ENCODE results near the gene UPK1B.

The UPK1B gene

DNA sequence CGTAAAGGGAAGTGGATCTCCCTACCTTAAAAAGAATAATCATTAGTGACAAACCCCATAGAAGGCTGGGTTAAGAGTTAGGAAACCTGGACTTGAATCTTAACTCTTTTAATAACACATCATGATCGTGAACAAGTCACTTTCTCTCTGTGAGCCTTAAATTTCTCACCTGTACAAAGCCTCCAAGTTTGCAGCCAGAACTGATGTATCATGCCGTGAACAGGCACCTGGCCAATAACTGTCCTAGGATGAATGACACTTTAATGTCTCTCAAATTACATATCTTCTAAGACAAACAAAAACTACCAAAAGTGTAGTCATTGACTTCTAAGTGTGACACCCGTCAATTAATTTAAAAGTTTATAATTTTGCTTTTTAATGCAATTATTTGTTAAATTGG, 3.9 kb downstream of the UPK1B start:
- Histone ChIP-seq H3K9me3 (ENCODE audit: control insufficient read depth, low read length) (no peaks in the 10 kb centered on the region), H3K36me3 (ENCODE audit: control insufficient read depth, insufficient read depth, low read length, severe bottlenecking) (no peaks in the 10 kb centered on the region), H3K4me3 (ENCODE audit: low read length) (no peak overlapping the region), H3K9ac (ENCODE audit: low read length) (no peak overlapping the region), H3K27me3 (replicated peaks; ENCODE audit: control insufficient read depth, insufficient read depth, low read length) (peaks cover 3% of the 10 kb centered on the region), H3K4me1 (ENCODE audit: control insufficient read depth, insufficient read depth, low read length) (peaks cover 14% of the 10 kb centered on the region)
- DNase-seq (ENCODE audit: low read depth), result no peak

DNA sequence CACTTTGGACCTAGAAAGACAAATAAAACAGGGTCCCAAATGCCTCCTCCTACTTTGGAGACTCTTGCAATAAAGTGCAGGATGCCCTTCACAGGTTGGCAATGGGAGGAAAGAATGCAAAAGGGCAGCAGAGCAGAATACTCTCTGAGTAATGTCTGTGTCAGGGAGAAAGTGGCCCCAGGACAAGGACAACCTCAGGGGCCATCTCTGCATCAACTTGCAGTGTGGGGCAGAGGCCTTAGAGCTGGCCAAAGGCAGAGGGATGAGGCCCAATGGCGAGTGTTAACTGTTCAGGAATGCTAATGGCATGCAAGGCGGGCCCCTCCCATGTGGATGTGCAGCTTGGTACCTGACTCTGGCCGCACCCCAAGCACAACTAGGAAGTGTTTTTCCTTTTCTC, 8.4 kb downstream of the UPK1B start:
- no peaks in the 10 kb centered on the region for H3K27me3 ChIP-seq (replicated peaks; ENCODE audit: control insufficient read depth, insufficient read depth, low read length)
- H3K9me3 ChIP-seq (ENCODE audit: control insufficient read depth, low read length), result no peaks in the 10 kb centered on the region
- DNase-seq (ENCODE audit: low read depth), result no peak
- peaks cover 10% of the 10 kb centered on the region for H3K4me1 ChIP-seq (ENCODE audit: control insufficient read depth, insufficient read depth, low read length)
- no peak overlapping the region for H3K4me3 ChIP-seq (ENCODE audit: low read length)
- H3K9ac ChIP-seq (ENCODE audit: low read length), result no peak overlapping the region
- H3K36me3 ChIP-seq (ENCODE audit: control insufficient read depth, insufficient read depth, low read length, severe bottlenecking), result no peaks in the 10 kb centered on the region

DNA sequence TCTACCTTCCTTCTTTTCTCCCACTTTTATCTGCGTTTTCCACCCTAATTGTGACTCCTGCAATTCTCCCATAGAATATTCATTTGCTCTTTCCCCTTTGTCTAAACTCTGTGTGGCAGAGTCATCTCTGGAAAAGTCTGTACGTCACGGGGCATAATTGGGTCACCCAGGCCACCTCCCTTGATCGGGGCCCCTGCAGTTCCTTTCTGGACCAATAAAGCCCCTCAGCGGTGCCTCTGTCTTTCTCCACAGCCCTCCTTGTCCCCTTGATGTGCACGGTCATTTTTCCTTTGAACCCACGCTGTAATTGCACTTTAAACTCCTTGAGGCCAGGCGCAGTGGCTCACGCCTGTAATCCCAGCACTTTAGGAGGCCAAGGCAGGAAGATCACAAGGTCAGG, 10.7 kb downstream of the UPK1B start:
- Histone ChIP-seq H3K4me3 (ENCODE audit: low read length) (no peak overlapping the region), H3K27me3 (replicated peaks; ENCODE audit: control insufficient read depth, insufficient read depth, low read length) (no peaks in the 10 kb centered on the region), H3K9me3 (ENCODE audit: control insufficient read depth, low read length) (no peaks in the 10 kb centered on the region), H3K36me3 (ENCODE audit: control insufficient read depth, insufficient read depth, low read length, severe bottlenecking) (no peaks in the 10 kb centered on the region), H3K4me1 (ENCODE audit: control insufficient read depth, insufficient read depth, low read length) (peaks cover 10% of the 10 kb centered on the region), H3K9ac (ENCODE audit: low read length) (no peak overlapping the region)
- no peak for DNase-seq (ENCODE audit: low read depth)

DNA sequence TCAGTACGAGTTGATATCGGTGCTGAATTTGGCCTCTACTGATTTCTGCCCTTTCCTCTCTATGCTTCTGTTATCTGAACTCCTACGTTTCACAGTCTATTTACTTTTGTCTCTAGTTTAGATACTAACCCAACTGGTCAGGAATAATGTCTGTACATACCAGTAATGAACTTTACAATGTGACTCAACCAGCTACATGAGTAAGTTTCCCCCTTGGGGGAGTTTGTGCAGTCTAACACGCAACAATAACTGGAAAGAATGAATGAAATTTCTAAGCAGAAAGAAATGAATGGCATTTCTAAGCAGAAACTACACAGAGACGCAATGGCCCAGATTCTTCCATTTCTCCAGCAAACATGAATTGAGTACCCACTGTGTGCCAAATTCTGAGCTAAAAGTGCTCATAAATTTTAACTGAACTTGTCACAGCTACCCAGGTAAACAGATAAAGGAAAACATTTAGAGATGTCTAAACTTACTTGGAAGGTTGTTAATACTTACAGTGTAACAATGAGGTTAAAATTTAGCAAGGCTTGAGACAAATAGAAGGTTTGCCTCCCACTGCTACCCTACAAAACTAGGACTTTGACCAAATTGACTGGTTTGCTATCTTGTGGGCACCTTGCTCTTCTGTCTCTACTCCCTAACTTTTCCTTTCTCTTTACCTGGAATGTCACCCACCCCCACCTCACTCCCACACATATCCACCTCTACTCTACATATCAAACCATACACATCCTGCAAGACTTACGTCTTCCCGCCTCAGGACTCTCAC, 11.6 kb downstream of the UPK1B start:
- Histone ChIP-seq H3K4me3 (ENCODE audit: low read length) (no peak overlapping the region), H3K36me3 (ENCODE audit: control insufficient read depth, insufficient read depth, low read length, severe bottlenecking) (no peaks in the 10 kb centered on the region), H3K27me3 (replicated peaks; ENCODE audit: control insufficient read depth, insufficient read depth, low read length) (no peaks in the 10 kb centered on the region), H3K9me3 (ENCODE audit: control insufficient read depth, low read length) (no peaks in the 10 kb centered on the region), H3K4me1 (ENCODE audit: control insufficient read depth, insufficient read depth, low read length) (peaks cover 10% of the 10 kb centered on the region), H3K9ac (ENCODE audit: low read length) (no peak overlapping the region)
- peak; percentile 94 for DNase-seq (ENCODE audit: low read depth)

DNA sequence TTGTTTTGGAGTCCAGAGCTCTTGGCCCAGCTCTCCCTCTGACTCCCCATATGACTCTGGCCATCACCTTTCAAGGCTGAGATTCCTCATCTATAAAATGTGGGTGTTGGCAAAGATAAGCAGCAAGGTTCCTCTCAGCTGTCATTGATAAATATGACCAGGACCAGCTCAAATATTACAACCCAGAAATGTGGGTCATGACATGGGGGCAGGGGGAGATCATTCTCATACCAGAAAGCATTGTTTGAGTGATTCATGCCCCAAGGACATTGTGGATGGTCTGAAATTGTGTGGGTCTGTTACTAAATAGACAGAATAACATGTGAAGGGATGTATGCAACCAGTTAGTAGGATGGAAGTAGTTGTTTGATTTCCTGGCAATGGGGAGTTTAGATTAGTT, 13.9 kb downstream of the UPK1B start:
- no peaks in the 10 kb centered on the region for H3K9me3 ChIP-seq (ENCODE audit: control insufficient read depth, low read length)
- H3K9ac ChIP-seq (ENCODE audit: low read length), result no peak overlapping the region
- H3K4me1 ChIP-seq (ENCODE audit: control insufficient read depth, insufficient read depth, low read length), result peaks cover 7% of the 10 kb centered on the region
- no peak overlapping the region for H3K4me3 ChIP-seq (ENCODE audit: low read length)
- H3K27me3 ChIP-seq (replicated peaks; ENCODE audit: control insufficient read depth, insufficient read depth, low read length), result no peaks in the 10 kb centered on the region
- no peak for DNase-seq (ENCODE audit: low read depth)
- no peaks in the 10 kb centered on the region for H3K36me3 ChIP-seq (ENCODE audit: control insufficient read depth, insufficient read depth, low read length, severe bottlenecking)

DNA sequence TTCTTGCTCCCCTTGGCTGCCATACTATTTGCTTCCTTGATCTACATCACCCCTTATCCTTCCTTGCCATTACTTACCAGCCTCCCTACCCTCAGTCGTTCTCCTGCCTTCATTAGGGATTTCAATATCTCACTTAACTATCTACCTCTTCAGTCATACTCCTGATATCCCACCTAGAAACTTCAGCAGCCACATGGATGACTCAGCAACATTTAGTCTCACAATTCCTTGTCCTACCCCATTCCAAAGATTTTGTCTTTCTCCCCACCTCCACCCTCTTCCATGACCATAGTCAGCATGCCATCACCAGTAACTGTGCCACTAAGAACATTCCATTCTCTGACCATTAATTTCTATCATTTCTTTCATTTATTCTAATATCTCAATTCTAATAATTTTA, 18.4 kb downstream of the UPK1B start:
- Histone ChIP-seq H3K36me3 (ENCODE audit: control insufficient read depth, insufficient read depth, low read length, severe bottlenecking) (no peaks in the 10 kb centered on the region), H3K9ac (ENCODE audit: low read length) (no peak overlapping the region), H3K4me3 (ENCODE audit: low read length) (no peak overlapping the region), H3K4me1 (ENCODE audit: control insufficient read depth, insufficient read depth, low read length) (peaks cover 23% of the 10 kb centered on the region), H3K9me3 (ENCODE audit: control insufficient read depth, low read length) (no peaks in the 10 kb centered on the region), H3K27me3 (replicated peaks; ENCODE audit: control insufficient read depth, insufficient read depth, low read length) (no peaks in the 10 kb centered on the region)
- no peak for DNase-seq (ENCODE audit: low read depth)

DNA sequence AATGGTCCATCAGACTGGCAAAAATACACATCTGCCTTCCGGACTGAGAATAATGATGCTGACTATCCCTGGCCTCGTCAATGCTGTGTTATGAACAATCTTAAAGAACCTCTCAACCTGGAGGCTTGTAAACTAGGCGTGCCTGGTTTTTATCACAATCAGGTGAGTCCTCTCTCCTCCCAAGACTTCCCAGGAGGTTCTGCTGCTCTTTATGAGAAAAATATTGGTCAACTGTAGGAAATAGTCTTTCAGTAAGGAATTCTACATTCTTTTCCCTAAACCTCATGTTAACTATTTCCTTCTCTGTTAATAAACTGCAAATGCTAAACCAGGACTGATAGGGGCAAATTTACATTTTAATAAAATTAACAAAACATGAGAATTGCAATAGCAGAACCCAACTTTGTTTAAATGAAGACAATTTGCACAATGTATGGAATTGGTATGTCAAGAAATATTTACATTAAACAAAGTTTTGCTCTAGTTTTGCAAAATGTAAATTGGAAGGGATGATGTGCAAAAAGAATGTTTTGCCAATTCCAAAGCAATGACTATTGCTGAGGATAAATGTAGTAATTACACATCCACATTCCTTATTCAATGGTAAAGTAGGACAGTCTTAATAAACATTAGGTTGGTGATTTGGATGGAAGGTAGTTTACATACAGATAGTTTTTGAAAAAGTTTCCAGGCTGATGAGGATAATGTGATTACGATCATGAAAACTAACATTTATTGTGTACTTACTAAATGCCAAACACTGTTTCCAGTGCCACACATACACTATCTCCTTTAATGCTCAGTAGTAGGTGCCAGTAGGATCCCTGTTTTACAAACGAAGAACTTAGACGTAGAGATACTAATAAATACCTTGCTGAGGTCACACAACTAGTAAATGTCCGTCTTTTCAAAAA, 21.1 kb downstream of the UPK1B start:
- H3K9me3 ChIP-seq (ENCODE audit: control insufficient read depth, low read length), result no peaks in the 10 kb centered on the region
- H3K9ac ChIP-seq (ENCODE audit: low read length), result peak overlapping the region; percentile 15
- DNase-seq (ENCODE audit: low read depth), result peak; percentile 34
- H3K4me3 ChIP-seq (ENCODE audit: low read length), result no peak overlapping the region
- H3K4me1 ChIP-seq (ENCODE audit: control insufficient read depth, insufficient read depth, low read length), result peaks cover 23% of the 10 kb centered on the region
- H3K36me3 ChIP-seq (ENCODE audit: control insufficient read depth, insufficient read depth, low read length, severe bottlenecking), result no peaks in the 10 kb centered on the region
- no peaks in the 10 kb centered on the region for H3K27me3 ChIP-seq (replicated peaks; ENCODE audit: control insufficient read depth, insufficient read depth, low read length)

DNA sequence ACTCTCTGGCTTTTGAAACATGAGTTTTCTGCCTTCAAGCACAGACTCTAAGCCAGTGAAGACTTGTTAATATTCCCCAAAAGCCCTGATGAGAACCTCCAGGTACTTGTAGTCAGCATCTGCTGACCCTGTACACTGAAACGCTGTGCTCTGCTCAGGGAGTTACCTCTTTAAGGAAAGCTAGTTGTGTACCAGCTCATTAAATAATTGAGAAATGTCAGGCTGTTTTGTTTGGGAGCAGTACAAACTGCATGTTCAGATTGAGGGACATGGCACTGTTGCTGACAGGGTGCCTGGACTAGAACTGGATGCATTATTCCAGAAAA, 21.7 kb downstream of the UPK1B start:
- no peak overlapping the region for H3K4me3 ChIP-seq (ENCODE audit: low read length)
- no peak for DNase-seq (ENCODE audit: low read depth)
- peaks cover 23% of the 10 kb centered on the region for H3K4me1 ChIP-seq (ENCODE audit: control insufficient read depth, insufficient read depth, low read length)
- H3K9ac ChIP-seq (ENCODE audit: low read length), result peak overlapping the region; percentile 15
- no peaks in the 10 kb centered on the region for H3K36me3 ChIP-seq (ENCODE audit: control insufficient read depth, insufficient read depth, low read length, severe bottlenecking)
- H3K9me3 ChIP-seq (ENCODE audit: control insufficient read depth, low read length), result no peaks in the 10 kb centered on the region
- no peaks in the 10 kb centered on the region for H3K27me3 ChIP-seq (replicated peaks; ENCODE audit: control insufficient read depth, insufficient read depth, low read length)

DNA sequence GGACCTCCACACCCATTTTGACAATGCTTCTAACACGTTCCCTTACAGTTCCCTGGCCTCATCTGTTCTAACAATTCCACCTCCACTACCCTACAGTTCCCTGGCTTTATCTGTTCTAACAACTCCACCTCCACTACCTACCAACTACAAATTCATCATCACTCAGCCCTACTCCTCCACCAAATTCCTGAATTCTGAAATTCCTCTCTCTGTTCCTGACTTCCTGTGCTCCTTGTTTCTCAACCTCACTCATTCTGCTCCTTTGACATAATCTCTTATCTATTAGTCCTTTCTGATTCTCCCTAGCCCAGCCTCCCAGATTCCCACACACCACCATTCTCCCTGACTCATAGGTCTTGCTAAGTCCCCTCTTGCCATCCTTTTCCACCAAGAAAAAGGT, 22.5 kb downstream of the UPK1B start:
- no peak for DNase-seq (ENCODE audit: low read depth)
- Histone ChIP-seq H3K4me1 (ENCODE audit: control insufficient read depth, insufficient read depth, low read length) (peaks cover 23% of the 10 kb centered on the region), H3K27me3 (replicated peaks; ENCODE audit: control insufficient read depth, insufficient read depth, low read length) (no peaks in the 10 kb centered on the region), H3K4me3 (ENCODE audit: low read length) (no peak overlapping the region), H3K36me3 (ENCODE audit: control insufficient read depth, insufficient read depth, low read length, severe bottlenecking) (no peaks in the 10 kb centered on the region), H3K9me3 (ENCODE audit: control insufficient read depth, low read length) (no peaks in the 10 kb centered on the region), H3K9ac (ENCODE audit: low read length) (no peak overlapping the region)

DNA sequence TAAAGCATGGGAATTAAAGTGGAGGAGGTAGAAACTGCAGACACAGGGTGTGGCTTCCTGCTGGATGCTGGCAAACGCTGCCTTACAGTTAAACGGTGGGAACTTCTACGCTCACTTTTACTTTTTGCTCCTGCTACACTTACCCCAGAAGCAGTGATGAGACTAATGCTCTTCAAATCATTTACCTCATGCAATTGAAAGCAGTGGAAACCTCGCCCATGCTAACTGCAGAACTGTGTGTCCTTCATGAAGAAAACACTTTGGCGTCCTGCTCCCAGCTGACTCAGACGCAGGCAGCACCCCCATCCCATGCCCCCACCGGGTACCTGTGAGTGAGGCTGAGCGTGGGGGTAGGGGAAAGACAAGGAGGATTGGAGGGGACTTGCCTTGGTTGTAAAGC, 31.8 kb downstream of the UPK1B start:
- H3K27me3 ChIP-seq (replicated peaks; ENCODE audit: control insufficient read depth, insufficient read depth, low read length), result no peaks in the 10 kb centered on the region
- H3K36me3 ChIP-seq (ENCODE audit: control insufficient read depth, insufficient read depth, low read length, severe bottlenecking), result peaks cover 11% of the 10 kb centered on the region
- H3K4me3 ChIP-seq (ENCODE audit: low read length), result no peak overlapping the region
- H3K4me1 ChIP-seq (ENCODE audit: control insufficient read depth, insufficient read depth, low read length), result peaks cover 23% of the 10 kb centered on the region
- no peak overlapping the region for H3K9ac ChIP-seq (ENCODE audit: low read length)
- no peak for DNase-seq (ENCODE audit: low read depth)
- H3K9me3 ChIP-seq (ENCODE audit: control insufficient read depth, low read length), result no peaks in the 10 kb centered on the region

DNA sequence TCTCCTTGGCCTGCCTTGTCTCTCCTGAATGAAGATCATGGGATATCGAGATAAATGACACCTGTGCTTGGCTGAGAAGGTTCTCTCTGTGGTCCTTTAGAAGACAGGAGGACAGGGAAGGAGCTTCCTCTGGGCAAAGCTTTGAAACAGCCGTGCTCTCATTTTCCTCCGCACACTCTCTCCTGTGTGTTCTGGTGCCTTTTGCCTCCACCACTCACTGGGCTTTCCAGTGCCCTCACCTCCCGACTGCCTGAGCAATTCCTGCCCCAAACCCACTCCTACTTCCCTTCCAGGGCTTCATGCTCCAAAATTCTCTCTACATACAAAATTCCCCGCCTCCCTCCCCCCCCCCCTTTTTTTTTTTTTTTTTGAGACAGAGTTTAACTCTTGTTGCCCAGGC, 32.3 kb downstream of the UPK1B start:
- Histone ChIP-seq H3K4me1 (ENCODE audit: control insufficient read depth, insufficient read depth, low read length) (peaks cover 23% of the 10 kb centered on the region), H3K9ac (ENCODE audit: low read length) (no peak overlapping the region), H3K36me3 (ENCODE audit: control insufficient read depth, insufficient read depth, low read length, severe bottlenecking) (peaks cover 12% of the 10 kb centered on the region), H3K9me3 (ENCODE audit: control insufficient read depth, low read length) (no peaks in the 10 kb centered on the region), H3K27me3 (replicated peaks; ENCODE audit: control insufficient read depth, insufficient read depth, low read length) (no peaks in the 10 kb centered on the region), H3K4me3 (ENCODE audit: low read length) (no peak overlapping the region)
- DNase-seq (ENCODE audit: low read depth), result no peak
